ENCODE measurements around the gene GPHN.

The GPHN gene

DNA sequence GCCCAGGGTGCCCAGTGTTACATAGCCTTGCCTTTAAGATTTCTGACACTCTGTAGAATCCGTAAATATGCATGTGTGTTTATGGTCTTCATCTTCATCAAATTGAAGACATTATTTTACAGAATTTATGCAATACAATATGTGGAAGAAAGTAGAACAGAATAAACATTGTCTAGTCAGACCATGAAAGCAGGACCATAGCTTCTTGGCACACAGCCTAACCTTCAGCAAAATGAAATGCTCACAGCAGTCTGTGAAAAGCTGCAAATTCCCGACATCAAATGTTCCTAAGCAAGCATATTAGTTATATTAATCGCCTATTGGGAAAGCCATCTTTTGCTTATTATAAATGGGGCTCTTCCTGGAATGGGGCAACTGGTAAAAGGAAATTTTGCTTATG is 570.0 kb downstream of the GPHN start:
- no peak for DNase-seq

- DNase-seq = no peak
Measured at GRCh38 chr14:67079846-67080245, 571.9 kb downstream of the GPHN start.

GRCh38 chr14:67108230-67108629 is 600.3 kb downstream of the GPHN start:
- no peak for DNase-seq

- no peak for DNase-seq
Measured at GRCh38 chr14:67111022-67111421, 603.1 kb downstream of the GPHN start.

- DNase-seq = no peak
Measured at GRCh38 chr14:67112344-67112743, 604.4 kb downstream of the GPHN start.

GRCh38 chr14:67127174-67127573 is 619.2 kb downstream of the GPHN start:
- no peak for DNase-seq

DNA sequence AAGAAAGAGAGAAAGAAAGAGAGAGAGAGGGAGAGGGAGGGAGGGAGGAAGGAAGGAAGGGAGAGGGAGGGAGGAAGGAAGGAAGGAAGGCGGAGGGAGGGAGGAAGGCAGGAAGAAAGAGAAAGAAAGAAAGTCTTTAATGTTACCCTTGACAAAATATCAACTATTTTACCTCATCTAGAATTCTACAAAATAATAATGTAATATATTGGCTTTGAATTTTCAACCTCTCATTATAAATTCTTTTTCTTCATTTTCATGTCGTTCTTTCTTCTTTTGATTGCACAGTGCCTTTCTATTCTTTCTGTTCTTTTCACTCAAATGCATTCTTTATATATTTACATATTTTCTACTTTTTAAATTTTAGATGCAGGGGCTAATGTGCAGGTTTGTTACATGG is 621.8 kb downstream of the GPHN start:
- no peak for DNase-seq

DNA sequence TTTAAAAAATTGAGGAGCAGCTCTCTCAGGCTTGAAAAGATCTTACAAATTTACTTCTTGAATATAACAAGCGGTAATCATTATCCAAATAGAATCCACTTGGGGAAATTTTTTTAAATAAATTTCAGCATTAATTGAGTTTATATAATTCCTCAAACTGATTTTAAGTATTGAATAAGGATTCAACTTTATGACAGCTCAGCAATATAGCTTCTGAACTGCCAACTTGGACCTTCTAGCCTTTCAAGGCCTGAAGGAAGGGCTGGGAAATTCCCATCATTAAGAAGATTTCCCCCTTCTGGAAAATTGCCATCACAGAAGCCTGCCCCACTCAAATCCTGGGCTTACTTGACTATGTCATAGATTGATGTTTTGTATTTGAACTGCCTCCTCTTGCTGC is 623.7 kb downstream of the GPHN start:
- no peak for DNase-seq

DNA sequence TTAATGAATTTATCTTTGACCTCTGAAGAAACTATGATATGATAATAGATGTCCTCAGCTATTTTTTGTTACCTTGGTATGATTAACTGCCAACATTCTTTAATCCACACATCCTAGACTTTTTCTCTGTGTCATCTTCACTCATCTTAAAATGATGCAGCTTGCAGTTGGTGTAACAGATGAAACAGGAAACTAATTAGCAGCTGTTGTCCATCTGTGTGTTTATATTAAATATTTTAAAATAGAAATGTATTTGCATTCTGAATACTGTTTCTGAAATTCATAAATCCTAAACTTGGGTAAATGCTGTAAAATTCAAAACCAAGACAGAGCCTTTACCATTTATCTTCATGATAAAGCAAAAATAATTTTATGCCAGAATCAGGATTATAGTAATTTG is 625.2 kb downstream of the GPHN start:
- DNase-seq = no peak

GRCh38 chr14:67133595-67134441 is 625.9 kb downstream of the GPHN start:
- DNase-seq = no peak

- DNase-seq = no peak
Measured at GRCh38 chr14:67137744-67138371, 629.9 kb downstream of the GPHN start.

GRCh38 chr14:67140556-67140955 is 632.6 kb downstream of the GPHN start:
- no peak for DNase-seq

DNA sequence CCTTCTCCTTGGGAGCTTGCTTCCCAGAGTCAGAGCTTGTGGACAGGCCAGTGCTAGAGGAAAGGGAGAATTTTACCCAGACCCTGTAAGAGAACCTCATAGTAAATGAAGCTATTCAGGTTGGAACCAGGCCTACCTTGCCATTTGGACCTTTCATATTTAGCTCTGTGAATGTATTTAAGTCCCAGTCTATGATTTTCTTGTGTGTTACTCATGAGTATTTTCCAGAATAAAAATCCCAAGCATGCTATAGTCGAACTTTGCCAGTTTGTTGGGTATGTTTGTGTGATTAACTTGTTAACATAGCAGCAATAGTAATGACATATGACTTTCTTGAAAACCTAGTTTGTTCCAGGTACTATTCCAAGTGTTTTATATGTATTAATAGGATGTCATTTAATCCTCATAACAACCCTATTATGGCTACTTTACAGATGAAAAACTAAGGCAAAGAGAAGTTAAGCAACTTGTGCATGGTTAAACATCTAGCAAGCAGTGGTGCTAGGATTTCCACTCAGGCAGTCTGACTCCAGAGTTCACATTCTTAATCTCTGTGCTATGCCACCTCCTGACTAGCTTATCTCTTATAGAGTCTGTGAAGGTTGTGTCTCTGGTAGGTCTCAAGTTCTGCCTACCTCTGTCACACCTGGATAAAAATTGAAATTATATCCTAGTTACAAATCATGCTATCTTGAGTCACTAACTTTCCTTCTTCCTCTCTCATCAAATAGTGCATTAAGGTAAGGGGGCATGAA is 633.4 kb downstream of the GPHN start:
- no peak for DNase-seq

DNA sequence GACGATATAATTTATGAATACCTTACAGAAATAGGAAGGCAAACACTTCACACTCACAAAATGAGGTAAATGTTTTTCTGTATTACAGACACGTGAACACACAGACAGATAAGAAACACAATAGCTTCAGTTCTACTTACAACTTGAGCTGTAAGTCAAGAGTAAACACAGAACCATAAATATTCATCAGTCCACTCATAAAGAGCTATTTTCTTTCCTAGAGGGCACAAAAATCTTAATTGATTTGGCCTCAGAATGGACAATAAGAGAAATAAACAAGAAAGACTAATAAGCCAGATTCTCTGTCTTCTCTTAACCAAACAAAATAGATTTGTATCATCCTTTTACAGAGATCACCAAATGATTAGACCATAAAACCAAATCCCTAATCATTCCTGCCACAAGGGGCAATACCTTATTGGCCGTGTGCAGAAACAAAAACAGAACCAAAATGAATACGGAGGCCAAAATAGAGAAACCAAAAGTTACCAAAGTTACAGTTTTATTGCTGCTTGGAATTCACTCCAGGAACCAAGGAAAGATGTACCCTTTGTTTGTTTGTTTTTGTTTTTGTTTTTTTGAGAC is 643.2 kb downstream of the GPHN start:
- no peak for DNase-seq

DNA sequence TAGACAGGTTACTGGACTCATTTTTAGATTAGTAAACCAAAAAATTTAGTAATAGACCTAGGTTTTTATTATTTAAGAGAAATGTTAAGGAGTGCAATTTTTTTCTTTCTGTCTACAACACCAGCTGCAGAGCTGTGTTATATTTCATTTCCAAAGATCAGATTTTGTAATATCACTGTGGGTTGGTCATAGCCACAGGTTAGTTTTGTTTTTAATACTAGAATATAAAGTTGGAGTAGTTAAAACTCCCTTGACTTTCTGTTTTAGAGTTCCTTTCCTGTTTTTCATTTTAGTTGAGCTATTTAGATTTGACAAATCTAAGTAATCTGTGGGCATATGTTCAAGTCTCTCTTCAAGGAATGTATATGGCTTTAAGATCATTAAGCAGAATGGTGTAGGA is 650.6 kb downstream of the GPHN start:
- DNase-seq = no peak

DNA sequence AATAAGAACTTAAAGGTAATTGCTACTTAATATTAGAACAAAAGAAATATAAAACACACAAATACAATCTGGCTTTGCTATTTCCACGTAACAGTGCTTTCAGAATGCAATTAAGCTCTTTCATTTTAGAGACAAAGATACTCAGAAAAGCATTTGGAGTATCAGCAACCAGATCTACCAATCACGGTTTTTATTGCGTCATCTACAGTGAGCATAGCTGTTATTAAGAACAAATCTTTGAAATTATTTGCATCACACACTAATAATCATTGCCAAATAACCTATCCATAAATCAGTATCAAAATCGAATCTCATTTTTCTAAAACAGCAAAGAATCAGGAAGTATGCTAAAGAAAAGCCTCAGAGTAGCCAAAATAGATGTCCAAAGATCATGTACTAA is 654.4 kb downstream of the GPHN start:
- DNase-seq = no peak

DNA sequence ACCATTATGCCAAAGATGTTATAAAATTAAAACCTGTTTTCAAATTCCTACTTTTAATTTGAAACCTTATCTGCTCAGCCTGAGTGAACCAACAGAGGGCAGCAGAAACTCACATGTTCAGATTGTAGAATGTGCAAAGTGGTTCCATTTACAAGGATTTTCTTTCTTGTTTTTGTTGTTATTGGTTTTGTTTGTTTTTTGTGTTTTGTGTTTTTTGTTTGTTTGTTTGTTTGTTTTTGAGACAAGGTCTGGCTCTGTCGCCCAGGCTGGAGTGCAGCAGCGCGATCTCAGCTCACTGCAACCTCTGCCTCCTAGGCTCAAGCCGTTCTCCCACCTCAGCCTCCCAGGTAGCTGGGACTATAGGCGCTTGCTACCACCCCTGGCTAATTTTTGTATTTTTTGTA is 658.5 kb downstream of the GPHN start:
- DNase-seq = peak; percentile 3

- no peak for DNase-seq
Measured at GRCh38 chr14:67167420-67168109, 659.6 kb downstream of the GPHN start.

DNA sequence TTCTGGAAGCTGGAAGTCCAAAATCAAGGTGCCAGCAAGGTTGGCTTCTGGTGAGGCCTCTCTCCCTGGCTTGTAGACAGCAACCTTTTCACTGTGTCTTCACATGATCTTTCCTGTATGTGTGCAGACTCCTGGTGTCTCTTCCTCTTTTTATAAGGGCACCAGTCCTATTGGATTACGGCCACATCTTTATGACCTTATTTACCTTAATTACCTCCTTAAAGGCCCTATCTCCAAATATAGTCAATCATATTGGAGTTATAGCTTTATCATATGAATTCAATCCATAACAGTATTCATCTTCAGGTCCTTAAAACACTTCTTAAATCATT is 660.1 kb downstream of the GPHN start:
- no peak for DNase-seq

DNA sequence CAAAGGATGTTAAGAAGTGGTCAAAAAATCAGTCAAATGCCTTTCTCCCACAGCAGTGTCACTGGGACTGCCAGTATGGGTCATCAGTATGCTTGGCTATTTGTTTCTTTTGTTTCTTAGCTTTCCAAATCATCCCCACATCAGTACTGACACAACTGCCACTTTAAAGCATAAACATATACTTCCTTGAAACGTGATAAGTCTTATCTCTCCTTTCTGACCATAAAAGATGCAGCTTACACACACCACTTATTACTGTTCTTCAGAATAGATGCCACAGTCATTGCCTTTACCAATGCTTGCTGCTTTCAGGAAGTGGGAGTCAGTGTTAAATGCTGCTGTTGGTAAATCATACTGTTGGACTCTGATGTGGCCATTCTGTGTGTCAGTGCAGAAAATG is 662.7 kb downstream of the GPHN start:
- no peak for DNase-seq

DNA sequence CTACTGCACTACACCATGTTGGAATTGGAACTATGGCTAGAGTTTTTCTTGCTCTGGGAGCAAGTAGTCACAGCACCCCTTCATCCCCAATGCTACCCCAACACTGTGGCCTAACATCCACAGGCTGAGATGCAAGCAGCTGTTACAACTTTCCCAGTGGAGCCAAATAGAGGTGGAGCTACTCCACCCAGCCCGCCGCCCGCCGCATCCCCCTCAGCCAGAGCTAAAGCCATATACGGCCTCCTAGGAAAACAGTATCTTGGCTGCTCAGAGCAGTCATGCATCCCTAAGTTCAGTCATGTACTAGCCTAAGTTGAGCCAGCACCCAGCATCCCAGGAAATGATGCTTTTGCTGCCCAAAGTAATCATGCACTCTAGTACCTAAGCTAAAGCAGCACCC is 664.1 kb downstream of the GPHN start:
- no peak for DNase-seq

- DNase-seq = no peak
Measured at GRCh38 chr14:67172520-67172919, 664.6 kb downstream of the GPHN start.

DNA sequence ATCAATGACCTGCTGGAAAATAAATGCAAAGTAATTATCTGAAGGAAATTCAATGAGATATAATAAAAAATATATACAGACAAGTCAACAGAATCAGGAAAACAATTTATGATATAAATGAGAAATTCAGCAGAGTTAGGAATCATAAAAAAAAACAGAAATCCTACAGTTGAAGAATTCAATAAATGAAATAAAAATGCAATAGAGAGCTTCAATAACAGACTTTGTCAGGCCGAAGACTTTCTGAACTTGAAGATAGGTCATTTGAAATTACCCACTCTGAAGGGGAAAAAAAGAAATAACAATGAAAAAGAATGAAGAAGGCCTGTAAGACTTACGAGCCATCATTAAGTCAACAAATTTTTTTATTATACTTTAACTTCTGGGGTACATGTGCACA is 665.8 kb downstream of the GPHN start:
- DNase-seq = no peak

Data from NCI-H748 treated with DMSO at 0.1 percent for 48 hours (cell line).